OCI-LY3 (cell line): ENCODE measurements around the gene DNAJC1.

Experiments used
- CTCF ChIP-seq: fragments of 200-600, 300-600 bp; sonication (generic); IDR thresholded peaks from 2 replicates; pipeline ENCODE4 v1.5.1; 2014; ENCODE audit warnings: antibody characterized with exemption, low read length, low read depth
- EZH2phosphoT487 ChIP-seq: fragments of 200-600 bp; shearing (Covaris generic); IDR thresholded peaks from 2 replicates; pipeline ENCODE4 v1.6.1; 2018; ENCODE audit warnings: antibody characterized with exemption, mixed run types, low read depth

- TF ChIP-seq EZH2phosphoT487 = no peak
- TF ChIP-seq CTCF = no peak
These were observed 20.0 kb upstream of the DNAJC1 start for GRCh38 chr10:22023508-22023907.
